BJ (cell line): Measurements from ENCODE around the gene TAF5L. TPM values are rescaled to one million over a fixed set of nuclear protein-coding genes. Genes with fewer than 3 reads are reported as not detected.

ENCODE experiments used
- CTCF ChIA-PET: fragments of 350-600 bp; formaldehyde crosslinking; extraction: SDS; loops from one replicate; lab custom pipeline; 2021; ENCODE audit warnings: antibody characterized with exemption, inconsistent platforms; lab: Yijun Ruan, JAX
- POLR2A ChIA-PET: fragments of 300-600 bp; sonication (Branson Sonifier 250); formaldehyde crosslinking; extraction: SDS; loops from one replicate; lab custom pipeline; 2021; ENCODE audit warnings: antibody characterized with exemption; lab: Charles Lee
- DNase-seq: peaks from one replicate; pipeline ENCODE4 v3.0.0-alpha.2; 2011; ENCODE audit warnings: low read depth
- H3K27me3 ChIP-seq: 2 replicates; pipeline ENCODE4 v1.6.0; 2011; ENCODE audit warnings: low read length; ENCODE audit not compliant: control insufficient read depth, insufficient read depth
- H3K36me3 ChIP-seq: 2 replicates; pipeline ENCODE4 v1.5.1; 2011; ENCODE audit warnings: low read length; ENCODE audit not compliant: control insufficient read depth, insufficient read depth
- H3K4me3 ChIP-seq: 2 replicates; pipeline ENCODE4 v1.5.1; 2011; ENCODE audit warnings: low read depth, mild to moderate bottlenecking, control low read depth, low read length
- CTCF ChIP-seq: IDR thresholded peaks from 2 replicates; pipeline ENCODE4 v1.5.1; 2011; ENCODE audit warnings: low read depth, mild to moderate bottlenecking, control low read depth, inconsistent platforms, low read length, moderate library complexity; ENCODE audit not compliant: insufficient read depth
- polyA plus RNA-seq: library from polyadenylated mRNA; depleted of rRNA; stranded (reverse); fragments of >200 nt; gene quantifications from 2 replicates; pipeline ENCODE4 v1.2.3, GENCODE V29; 2011

The TAF5L gene
- polyA plus RNA-seq, 1 experiment, result 19.4 TPM

DNA sequence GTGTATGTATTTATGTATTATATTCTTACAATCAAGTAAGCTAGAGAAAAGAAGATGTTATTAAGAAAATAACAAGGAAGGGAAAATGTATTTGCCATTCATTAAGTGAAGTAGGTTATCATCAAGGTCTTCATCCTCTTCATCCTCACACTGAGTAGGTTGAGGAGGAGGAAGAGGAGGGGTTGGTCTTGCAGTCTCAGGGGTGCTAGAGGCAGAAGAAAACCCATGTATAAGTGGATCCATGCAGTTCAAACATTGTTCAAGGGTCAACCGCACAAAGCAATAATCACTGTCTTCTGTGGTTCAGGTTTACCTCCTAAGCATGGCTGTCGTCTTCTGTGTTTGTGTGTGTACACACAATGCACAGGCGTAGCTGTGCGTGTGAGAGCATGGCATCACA lies 17.0 kb upstream of the TAF5L start:
- POLR2A ChIA-PET, result no interaction called here
- no peak for TF ChIP-seq CTCF

GRCh38 chr1:229642376-229642775 lies 16.5 kb upstream of the TAF5L start:
- H3K36me3 ChIP-seq, result peaks cover 15% of the 10 kb centered on the region
- CTCF ChIA-PET, result no interaction called here

More for the DNA sequence above, 17.0 kb upstream of the TAF5L start:
- H3K36me3 ChIP-seq, result peaks cover 14% of the 10 kb centered on the region
- CTCF ChIA-PET, result no interaction called here
- no peak for DNase-seq
- no peaks in the 10 kb centered on the region for H3K27me3 ChIP-seq
- no peak overlapping the region for H3K4me3 ChIP-seq

DNA sequence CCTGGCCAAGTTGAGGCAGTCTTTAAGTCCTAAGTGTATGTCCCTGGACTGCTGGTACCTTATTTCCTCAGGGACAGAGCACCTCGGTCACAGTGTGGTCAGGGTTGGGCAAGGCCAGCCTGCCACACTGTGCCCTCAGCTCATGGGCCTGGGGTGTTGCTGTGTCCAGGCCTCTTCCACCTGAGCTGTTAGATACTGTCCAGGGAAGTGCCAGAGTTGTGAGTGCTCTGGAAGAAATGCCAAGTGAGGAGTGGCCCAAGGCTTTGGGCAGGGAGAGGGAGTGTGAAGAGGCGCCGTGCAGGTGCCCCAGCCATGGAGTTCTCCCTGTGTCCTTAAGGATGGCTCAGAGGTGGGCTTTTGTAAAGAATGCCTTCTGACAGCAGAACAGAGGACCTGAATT lies 15.4 kb upstream of the TAF5L start:
- TF ChIP-seq CTCF, result no peak
- no peaks in the 10 kb centered on the region for H3K27me3 ChIP-seq
- no peak for DNase-seq
- CTCF ChIA-PET, result no interaction called here
- POLR2A ChIA-PET, result no interaction called here
- peaks cover 20% of the 10 kb centered on the region for H3K36me3 ChIP-seq
- no peak overlapping the region for H3K4me3 ChIP-seq

More at GRCh38 chr1:229642376-229642775, 16.5 kb upstream of the TAF5L start:
- TF ChIP-seq CTCF, result no peak
- Histone ChIP-seq H3K4me3 (no peak overlapping the region), H3K27me3 (no peaks in the 10 kb centered on the region)
- no peak for DNase-seq
- POLR2A ChIA-PET, result no interaction called here

GRCh38 chr1:229640455-229640854 lies 14.5 kb upstream of the TAF5L start:
- TF ChIP-seq CTCF, result no peak
- DNase-seq, result no peak
- Histone ChIP-seq H3K4me3 (no peak overlapping the region), H3K27me3 (no peaks in the 10 kb centered on the region), H3K36me3 (peaks cover 24% of the 10 kb centered on the region)
- ChIA-PET POLR2A (no interaction called here), CTCF (interaction anchor here (1.4 kb wide), 1 partner anchor 8 kb away, joined by 4 read pairs; no protein-coding TSS in a partner anchor)

- ChIA-PET CTCF (interaction anchor here (1.3 to 1.5 kb wide), 2 partner anchors 10 to 23 kb away, joined by 4 to 5 read pairs; no protein-coding TSS in a partner anchor), POLR2A (no interaction called here)
- TF ChIP-seq CTCF, result no peak
- Histone ChIP-seq H3K36me3 (peaks cover 27% of the 10 kb centered on the region), H3K4me3 (no peak overlapping the region), H3K27me3 (no peaks in the 10 kb centered on the region)
- no peak for DNase-seq
These were observed 11.8 kb upstream of the TAF5L start for GRCh38 chr1:229637746-229638145.
